Measurements from ENCODE around the gene DAPL1.

The DAPL1 gene

GRCh38 chr2:158795195-158795924 lies at the start of gene DAPL1:
DAPL1 (plus strand) TSS chr2:158795317; CDS start chr2:158795373, 56 bp downstream.
- Mint-ChIP-seq H3K9me3 (no peaks in the 10 kb centered on the region), H3K4me3 (no peak within 1 kb of the TSS), H3K36me3 (no peaks in the 10 kb centered on the region), H3K27ac (no peak within 1 kb of the TSS), H3K27me3 (peaks cover 3% of the 10 kb centered on the region), H3K4me1 (no peaks in the 10 kb centered on the region)
- ATAC-seq (ENCODE audit: low read depth), result no peak
- no peak for DNase-seq (ENCODE audit: low spot score in 2 of 2)

GRCh38 chr2:158745866-158746382 lies 49.2 kb upstream of the DAPL1 start:
- Mint-ChIP-seq H3K4me3 (no peak overlapping the region), H3K27me3 (peaks cover 6% of the 10 kb centered on the region), H3K9me3 (no peaks in the 10 kb centered on the region), H3K27ac (no peak overlapping the region), H3K36me3 (no peaks in the 10 kb centered on the region), H3K4me1 (no peaks in the 10 kb centered on the region)
- no peak for DNase-seq (ENCODE audit: low spot score in 2 of 2)
- ATAC-seq (ENCODE audit: low read depth), result no peak

GRCh38 chr2:158746488-158746887 lies 48.6 kb upstream of the DAPL1 start:
- no peak for ATAC-seq (ENCODE audit: low read depth)
- no peaks in the 10 kb centered on the region for H3K36me3 Mint-ChIP-seq

GRCh38 chr2:158747281-158747680 lies 47.8 kb upstream of the DAPL1 start:
- H3K4me3 Mint-ChIP-seq, result no peak overlapping the region
- H3K36me3 Mint-ChIP-seq, result no peaks in the 10 kb centered on the region
- peaks cover 5% of the 10 kb centered on the region for H3K27me3 Mint-ChIP-seq
- H3K27ac Mint-ChIP-seq, result no peak overlapping the region
- no peak for DNase-seq (ENCODE audit: low spot score in 2 of 2)
- ATAC-seq (ENCODE audit: low read depth), result no peak
- H3K4me1 Mint-ChIP-seq, result no peaks in the 10 kb centered on the region
- no peaks in the 10 kb centered on the region for H3K9me3 Mint-ChIP-seq

More at GRCh38 chr2:158746488-158746887, 48.6 kb upstream of the DAPL1 start:
- DNase-seq (ENCODE audit: low spot score in 2 of 2), result no peak
- Mint-ChIP-seq H3K4me1 (no peaks in the 10 kb centered on the region), H3K9me3 (no peaks in the 10 kb centered on the region), H3K27ac (no peak overlapping the region), H3K27me3 (peaks cover 6% of the 10 kb centered on the region), H3K4me3 (no peak overlapping the region)

GRCh38 chr2:158748926-158749590 lies 46.1 kb upstream of the DAPL1 start:
- Mint-ChIP-seq H3K36me3 (no peaks in the 10 kb centered on the region), H3K4me3 (no peak overlapping the region), H3K4me1 (no peaks in the 10 kb centered on the region), H3K27me3 (peaks cover 9% of the 10 kb centered on the region), H3K27ac (no peak overlapping the region), H3K9me3 (no peaks in the 10 kb centered on the region)
- ATAC-seq (ENCODE audit: low read depth) (no peak), DNase-seq (ENCODE audit: low spot score in 2 of 2) (no peak)

GRCh38 chr2:158750458-158751125 lies 44.5 kb upstream of the DAPL1 start:
- Mint-ChIP-seq H3K27me3 (peaks cover 9% of the 10 kb centered on the region), H3K27ac (no peak overlapping the region), H3K9me3 (no peaks in the 10 kb centered on the region), H3K36me3 (no peaks in the 10 kb centered on the region), H3K4me3 (no peak overlapping the region), H3K4me1 (no peaks in the 10 kb centered on the region)
- DNase-seq (ENCODE audit: low spot score in 2 of 2) (no peak), ATAC-seq (ENCODE audit: low read depth) (no peak)

GRCh38 chr2:158753641-158754611 lies 41.2 kb upstream of the DAPL1 start:
- Mint-ChIP-seq H3K4me3 (no peak overlapping the region), H3K9me3 (no peaks in the 10 kb centered on the region), H3K36me3 (no peaks in the 10 kb centered on the region), H3K27me3 (peaks cover 12% of the 10 kb centered on the region), H3K4me1 (no peaks in the 10 kb centered on the region), H3K27ac (no peak overlapping the region)
- peak; percentile 18 to 23 for DNase-seq (ENCODE audit: low spot score in 2 of 2)
- ATAC-seq (ENCODE audit: low read depth), result peak; percentile 57

- Mint-ChIP-seq H3K36me3 (no peaks in the 10 kb centered on the region), H3K9me3 (no peaks in the 10 kb centered on the region), H3K4me3 (no peak overlapping the region), H3K27me3 (peaks cover 16% of the 10 kb centered on the region), H3K27ac (no peak overlapping the region), H3K4me1 (no peaks in the 10 kb centered on the region)
- ATAC-seq (ENCODE audit: low read depth), result no peak
- no peak for DNase-seq (ENCODE audit: low spot score in 2 of 2)
Measured at GRCh38 chr2:158755310-158756087, 39.6 kb upstream of the DAPL1 start.

GRCh38 chr2:158756331-158756730 lies 38.8 kb upstream of the DAPL1 start:
- H3K9me3 Mint-ChIP-seq, result no peaks in the 10 kb centered on the region
- peaks cover 16% of the 10 kb centered on the region for H3K27me3 Mint-ChIP-seq
- no peaks in the 10 kb centered on the region for H3K4me1 Mint-ChIP-seq
- DNase-seq (ENCODE audit: low spot score in 2 of 2), result no peak
- no peak overlapping the region for H3K27ac Mint-ChIP-seq
- no peak for ATAC-seq (ENCODE audit: low read depth)
- no peak overlapping the region for H3K4me3 Mint-ChIP-seq
- no peaks in the 10 kb centered on the region for H3K36me3 Mint-ChIP-seq

- Mint-ChIP-seq H3K4me3 (no peak overlapping the region), H3K27ac (no peak overlapping the region), H3K4me1 (no peaks in the 10 kb centered on the region), H3K9me3 (no peaks in the 10 kb centered on the region), H3K36me3 (no peaks in the 10 kb centered on the region), H3K27me3 (peaks cover 16% of the 10 kb centered on the region)
- DNase-seq (ENCODE audit: low spot score in 2 of 2), result no peak
- ATAC-seq (ENCODE audit: low read depth), result no peak
Measured at GRCh38 chr2:158756976-158757375, 38.1 kb upstream of the DAPL1 start.

GRCh38 chr2:158760887-158761286 lies 34.2 kb upstream of the DAPL1 start:
- ATAC-seq (ENCODE audit: low read depth) (no peak), DNase-seq (ENCODE audit: low spot score in 2 of 2) (no peak)
- Mint-ChIP-seq H3K4me3 (no peak overlapping the region), H3K27me3 (peaks cover 8% of the 10 kb centered on the region), H3K4me1 (no peaks in the 10 kb centered on the region), H3K36me3 (no peaks in the 10 kb centered on the region), H3K9me3 (no peaks in the 10 kb centered on the region), H3K27ac (no peak overlapping the region)

- Mint-ChIP-seq H3K4me1 (no peaks in the 10 kb centered on the region), H3K36me3 (no peaks in the 10 kb centered on the region), H3K27me3 (peaks cover 7% of the 10 kb centered on the region), H3K9me3 (no peaks in the 10 kb centered on the region), H3K27ac (no peak overlapping the region), H3K4me3 (no peak overlapping the region)
- no peak for ATAC-seq (ENCODE audit: low read depth)
- DNase-seq (ENCODE audit: low spot score in 2 of 2), result no peak
Measured at GRCh38 chr2:158761621-158762020, 33.5 kb upstream of the DAPL1 start.

- Mint-ChIP-seq H3K27me3 (peaks cover 4% of the 10 kb centered on the region), H3K4me3 (no peak overlapping the region), H3K4me1 (no peaks in the 10 kb centered on the region), H3K36me3 (no peaks in the 10 kb centered on the region), H3K9me3 (no peaks in the 10 kb centered on the region), H3K27ac (no peak overlapping the region)
- DNase-seq (ENCODE audit: low spot score in 2 of 2), result no peak
- no peak for ATAC-seq (ENCODE audit: low read depth)
Measured at GRCh38 chr2:158762336-158762735, 32.8 kb upstream of the DAPL1 start.

Measured in memory B cell (primary cell).